Stimulated activated CD4-positive, alpha-beta T cell treated with anti-CD3 and anti-CD28 coated beads, Interleukin-12 subunit alpha, Interleukin-12 subunit beta, amount 100 ng/mL, for 4 hours (primary cell): ENCODE results near the gene TASOR2.
A peak's percentile ranks its signal among the peaks of the same experiment; 100 is the strongest.

Experiments
- DNase-seq: peaks from one replicate; pipeline ENCODE4 v3.0.0-alpha.2; 2020

The TASOR2 gene, protein sequence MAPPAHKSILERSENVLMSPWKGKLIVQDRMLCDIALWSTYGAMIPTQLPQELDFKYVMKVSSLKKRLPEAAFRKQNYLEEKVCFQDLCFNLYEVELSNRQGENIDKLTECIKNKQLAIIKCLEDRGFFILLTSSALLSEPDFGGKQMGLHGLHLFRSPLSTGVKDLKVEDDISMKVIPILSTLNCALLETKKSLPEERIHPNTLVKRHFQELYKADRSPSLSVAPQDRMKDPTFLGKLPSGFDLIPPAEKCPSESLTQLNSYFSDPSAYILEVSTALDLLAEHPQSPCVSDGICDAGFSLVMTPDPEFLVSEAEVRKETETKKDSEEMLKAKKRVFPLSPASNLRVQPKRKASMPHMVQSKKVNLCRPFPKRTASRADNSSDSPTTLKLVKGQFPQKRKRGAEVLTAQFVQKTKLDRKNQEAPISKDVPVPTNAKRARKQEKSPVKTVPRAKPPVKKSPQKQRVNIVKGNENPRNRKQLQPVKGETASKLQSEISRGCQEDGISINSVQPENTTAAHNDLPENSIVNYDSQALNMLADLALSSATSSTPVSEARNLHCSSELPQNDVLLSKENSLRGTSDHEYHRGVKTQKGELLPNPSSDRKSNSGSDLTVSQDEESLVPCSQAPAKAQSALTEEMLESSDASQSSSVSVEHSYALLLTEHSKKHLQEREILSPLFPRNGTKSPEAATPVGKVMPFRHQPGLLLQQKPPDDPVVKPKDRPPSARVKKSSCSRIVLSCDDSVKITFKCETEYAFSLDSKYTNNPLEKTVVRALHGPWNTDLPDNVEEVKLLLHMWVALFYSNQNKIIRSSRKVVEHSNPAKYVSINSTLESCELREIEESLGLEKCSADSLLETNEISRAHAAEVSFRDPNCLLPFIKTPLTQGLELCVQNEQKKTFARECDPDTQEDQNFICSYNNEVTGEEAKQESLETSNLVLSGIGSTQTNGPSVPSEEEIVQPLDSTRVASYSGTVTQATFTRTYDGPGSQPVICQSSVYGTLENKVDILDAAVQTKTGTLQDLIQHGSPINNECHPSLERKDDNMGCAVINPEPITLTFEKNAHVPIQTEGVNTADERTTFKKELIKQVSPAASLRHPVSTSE (N-terminal part only)

DNA sequence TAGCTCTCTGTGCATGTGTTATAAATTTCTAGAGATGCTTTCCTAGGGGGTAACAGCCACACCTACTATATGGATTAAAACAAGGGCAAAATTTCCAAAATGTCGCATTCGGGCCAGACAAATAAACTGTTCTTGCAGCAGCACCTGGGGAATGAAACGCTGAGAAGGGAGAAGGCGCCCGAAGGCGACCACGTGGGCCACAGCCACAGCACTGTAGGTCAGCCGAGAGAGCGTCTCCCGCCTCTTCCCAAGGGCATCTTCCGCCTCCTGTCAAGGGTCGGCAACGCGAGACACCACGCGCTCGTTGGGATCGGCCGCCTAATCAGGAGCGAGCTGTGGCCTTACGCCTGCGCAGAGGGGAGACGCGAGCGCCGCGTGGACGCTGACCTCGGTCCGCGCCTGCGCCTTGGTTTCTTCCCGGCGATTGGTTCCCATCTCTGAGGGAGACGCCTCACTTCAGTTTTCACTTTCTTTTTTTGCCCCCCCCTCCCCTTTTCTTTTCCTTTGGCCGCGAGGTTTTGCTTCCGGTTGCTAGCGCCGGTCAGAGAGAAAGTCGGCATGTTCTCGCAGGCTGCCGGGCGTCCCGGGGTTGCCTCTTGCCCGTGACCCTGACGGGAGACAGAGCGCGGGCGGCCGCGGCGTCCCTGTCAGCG is at the start of gene TASOR2:
Gene TASOR2 (plus strand): TSS at position 521 of the 653 bp plus-strand sequence. CDS start 35,805 bp downstream, outside the sequence.
- DNase-seq = peak; percentile 97

DNA sequence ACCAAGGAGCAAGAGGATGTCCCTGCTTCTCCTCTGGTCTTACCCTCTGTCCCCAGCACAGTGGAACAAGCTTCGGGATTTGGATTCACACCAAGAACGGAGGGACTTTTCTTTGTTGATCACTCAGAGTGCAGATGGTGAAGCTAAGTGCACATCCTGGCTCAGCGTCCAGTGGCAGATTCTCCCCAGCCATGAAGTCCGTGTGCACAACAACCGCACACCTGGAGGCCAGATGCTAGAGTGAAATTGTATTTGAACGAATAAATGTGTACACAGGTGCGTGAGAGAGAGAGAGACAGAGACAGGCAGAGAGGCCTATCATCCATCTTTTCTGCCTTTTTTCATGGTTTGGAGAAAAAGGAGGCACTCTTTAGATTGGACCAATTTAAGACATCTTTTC is 49.7 kb upstream of the TASOR2 start:
- DNase-seq = no peak

GRCh38 chr10:5638494-5638893 is 46.1 kb upstream of the TASOR2 start:
- DNase-seq = no peak

GRCh38 chr10:5639066-5639465 is 45.6 kb upstream of the TASOR2 start:
- DNase-seq = no peak

GRCh38 chr10:5640036-5640435 is 44.6 kb upstream of the TASOR2 start:
- DNase-seq = no peak

DNA sequence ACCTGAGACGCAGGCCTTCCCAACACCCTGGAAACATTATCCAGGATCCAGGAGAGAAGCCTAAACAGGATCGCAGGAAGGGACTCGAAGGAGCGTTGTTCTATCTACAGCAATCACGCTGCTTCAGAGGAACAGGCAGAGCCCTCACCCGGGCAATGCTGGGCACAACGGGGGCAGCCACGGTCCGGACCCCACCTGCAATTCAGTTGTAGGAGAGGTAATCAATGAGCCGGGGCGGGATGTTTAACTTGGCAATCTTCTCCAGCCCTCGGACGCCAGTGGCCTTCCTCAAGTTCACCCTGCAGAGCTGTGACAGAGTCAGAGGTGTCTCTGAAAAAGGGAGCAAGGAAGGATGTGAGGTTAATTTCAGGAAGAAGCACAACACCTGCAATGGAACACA is 44.1 kb upstream of the TASOR2 start:
- no peak for DNase-seq

DNA sequence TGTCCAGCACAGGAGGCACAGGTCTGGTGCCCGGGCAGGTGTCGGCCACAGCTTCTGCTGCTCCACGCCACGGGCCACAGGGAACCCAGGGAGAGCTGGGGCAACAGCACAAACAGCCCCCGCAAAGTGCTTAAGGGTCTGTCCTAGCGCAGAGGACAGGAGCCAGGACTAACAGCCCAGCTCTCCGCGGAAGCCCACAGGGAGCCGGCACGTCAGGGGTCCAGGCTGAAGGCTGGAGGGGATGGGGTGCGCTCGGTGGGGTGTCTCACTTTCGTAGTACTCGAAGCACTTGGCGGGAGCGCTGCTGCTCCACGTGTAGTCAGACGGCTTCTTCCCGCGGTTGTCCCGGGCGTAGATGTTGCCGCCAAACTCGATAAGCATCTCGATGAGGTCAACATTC is 43.1 kb upstream of the TASOR2 start:
- no peak for DNase-seq

- no peak for DNase-seq
Observed at GRCh38 chr10:5643346-5644067, 41.1 kb upstream of the TASOR2 start.

DNA sequence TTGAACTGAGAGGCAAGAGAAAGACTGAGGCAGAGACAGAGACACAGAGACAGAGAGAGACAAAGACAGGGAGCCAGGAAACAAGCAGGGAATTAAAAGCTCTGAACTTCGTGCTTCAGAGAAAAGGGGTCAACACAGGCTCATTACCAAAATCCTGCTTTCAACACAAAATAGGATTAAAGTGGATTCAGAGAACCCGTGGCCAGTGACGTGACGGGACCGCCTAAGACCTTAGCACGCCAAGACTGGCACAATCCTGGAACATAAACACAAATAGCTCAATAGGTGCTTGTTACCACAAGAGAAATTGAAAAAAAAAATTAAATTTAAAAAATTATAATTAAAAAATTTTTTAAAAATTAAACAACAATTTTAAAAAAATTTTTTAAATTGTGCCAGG is 39.7 kb upstream of the TASOR2 start:
- DNase-seq = no peak

GRCh38 chr10:5645375-5645774 is 39.3 kb upstream of the TASOR2 start:
- no peak for DNase-seq

DNA sequence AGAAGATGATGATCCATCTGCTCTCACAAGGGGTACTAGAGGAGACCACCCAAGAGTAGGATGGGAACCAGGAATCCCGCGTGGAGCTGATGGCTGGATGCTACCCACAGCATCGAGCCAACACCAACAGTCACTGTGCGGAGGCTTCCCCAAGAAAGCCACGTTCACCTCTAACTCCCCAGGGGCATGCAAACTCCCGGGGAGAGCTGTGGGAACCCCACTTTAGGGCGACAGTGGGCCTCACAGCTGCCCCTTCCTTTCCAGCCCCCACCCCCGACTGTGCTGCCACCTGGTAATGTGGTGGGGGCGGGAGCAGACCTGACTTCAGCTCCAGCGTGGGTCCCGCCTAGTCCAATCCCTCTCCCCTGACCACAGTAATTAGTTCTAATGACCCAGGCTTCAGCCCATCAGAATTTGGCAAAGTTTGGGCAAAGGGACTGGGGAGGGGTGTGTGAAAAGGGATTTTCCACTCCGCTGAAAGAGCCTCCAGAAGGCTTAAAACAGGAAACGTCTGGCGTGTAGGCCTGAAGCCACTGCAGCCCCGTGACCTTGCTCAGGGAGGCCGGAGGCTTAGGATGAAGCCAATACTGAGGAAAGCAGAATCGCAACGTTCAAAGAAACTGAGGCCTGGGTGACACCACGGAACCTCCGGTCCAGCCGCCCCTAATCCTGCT is 38.6 kb upstream of the TASOR2 start:
- DNase-seq = no peak

DNA sequence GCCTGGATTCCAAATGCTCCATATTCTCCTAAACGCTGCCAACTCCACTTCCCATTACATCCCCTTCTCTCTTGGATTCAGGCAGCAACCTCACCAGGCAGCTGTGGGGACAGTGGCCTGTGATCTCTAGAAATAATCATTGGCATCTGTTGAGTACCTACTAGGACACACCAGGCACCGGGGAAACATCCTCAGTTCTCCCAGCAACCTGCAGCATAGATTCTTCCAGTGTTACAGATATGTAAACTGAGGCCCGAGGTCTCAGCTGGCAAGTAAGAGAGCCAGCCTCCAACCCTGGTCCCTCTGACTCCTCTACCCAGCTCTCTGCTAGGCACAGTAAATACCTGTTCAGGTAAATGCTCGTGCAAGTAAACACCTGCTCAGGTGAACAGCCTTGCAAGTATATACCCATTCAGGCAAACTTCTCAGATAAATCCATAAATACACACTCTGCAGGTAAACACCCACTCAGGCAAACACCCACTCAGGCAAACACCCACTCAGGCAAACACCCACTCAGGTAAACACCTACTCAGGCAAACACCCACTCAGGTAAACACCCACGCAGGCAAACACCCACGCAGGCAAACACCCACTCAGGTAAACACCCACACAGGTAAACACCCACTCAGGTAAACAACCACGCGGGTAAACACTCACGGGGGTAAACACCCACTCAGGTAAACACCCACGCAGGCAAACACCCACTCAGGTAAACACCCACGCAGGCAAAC is 37.0 kb upstream of the TASOR2 start:
- no peak for DNase-seq

GRCh38 chr10:5648494-5649457 is 35.9 kb upstream of the TASOR2 start:
- no peak for DNase-seq

DNA sequence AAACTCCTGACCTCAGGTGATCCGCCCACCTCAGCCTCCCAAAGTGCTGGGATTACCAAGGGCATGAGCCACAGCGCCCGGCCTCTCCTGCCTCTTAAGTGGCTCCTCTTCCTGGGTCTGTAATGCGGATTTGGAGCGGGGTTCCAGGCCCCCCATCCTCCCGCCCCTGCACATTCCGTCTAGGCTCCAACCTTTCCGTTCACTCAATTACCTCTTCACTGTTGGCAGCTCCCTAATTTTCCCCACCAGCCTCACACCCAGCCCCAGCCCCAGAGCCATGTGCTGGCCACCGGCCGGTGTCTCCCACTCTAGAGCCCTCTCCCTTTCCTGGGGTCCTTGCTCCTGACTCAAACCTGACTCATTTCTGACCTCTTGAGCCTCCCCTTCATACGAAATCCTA is 34.9 kb upstream of the TASOR2 start:
- DNase-seq = no peak

DNA sequence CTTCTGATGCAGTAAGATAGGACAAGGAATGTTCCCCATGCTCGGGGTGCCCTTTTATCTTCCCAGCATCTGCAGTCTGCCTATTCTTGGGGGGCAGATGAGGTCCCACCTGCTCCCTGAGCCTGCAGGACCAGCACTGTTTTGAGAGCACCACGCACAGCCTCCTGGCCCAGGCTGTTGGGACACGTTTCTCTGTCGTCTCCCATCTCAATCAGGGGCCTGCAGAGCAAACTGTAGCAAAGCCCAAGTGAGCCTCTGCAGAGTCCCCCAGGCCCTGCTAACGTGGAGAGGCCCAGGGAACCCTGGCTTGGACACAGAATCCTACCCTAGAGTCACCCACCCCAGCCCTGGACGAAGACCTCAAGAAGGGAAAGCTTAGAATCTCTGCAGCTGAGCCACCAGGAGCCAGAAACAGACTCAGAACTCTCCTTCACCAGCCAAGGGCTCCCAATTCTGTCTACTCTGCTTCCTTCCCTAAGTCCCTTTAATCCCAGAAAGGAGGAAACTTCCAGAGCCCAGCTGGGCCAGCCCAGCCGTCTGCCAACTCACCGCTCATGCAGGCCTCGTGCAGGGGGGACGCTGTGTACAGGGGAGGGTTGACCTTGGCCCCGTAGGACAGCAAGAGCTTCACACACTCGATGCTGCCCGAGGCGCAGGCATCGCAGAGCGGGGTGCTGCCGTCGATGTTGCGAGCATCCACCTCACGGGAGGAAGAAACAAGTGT is 33.8 kb upstream of the TASOR2 start:
- DNase-seq = no peak

- DNase-seq = no peak
Observed at GRCh38 chr10:5651388-5651764, 33.3 kb upstream of the TASOR2 start.

GRCh38 chr10:5652746-5653145 is 31.9 kb upstream of the TASOR2 start:
- DNase-seq = no peak

DNA sequence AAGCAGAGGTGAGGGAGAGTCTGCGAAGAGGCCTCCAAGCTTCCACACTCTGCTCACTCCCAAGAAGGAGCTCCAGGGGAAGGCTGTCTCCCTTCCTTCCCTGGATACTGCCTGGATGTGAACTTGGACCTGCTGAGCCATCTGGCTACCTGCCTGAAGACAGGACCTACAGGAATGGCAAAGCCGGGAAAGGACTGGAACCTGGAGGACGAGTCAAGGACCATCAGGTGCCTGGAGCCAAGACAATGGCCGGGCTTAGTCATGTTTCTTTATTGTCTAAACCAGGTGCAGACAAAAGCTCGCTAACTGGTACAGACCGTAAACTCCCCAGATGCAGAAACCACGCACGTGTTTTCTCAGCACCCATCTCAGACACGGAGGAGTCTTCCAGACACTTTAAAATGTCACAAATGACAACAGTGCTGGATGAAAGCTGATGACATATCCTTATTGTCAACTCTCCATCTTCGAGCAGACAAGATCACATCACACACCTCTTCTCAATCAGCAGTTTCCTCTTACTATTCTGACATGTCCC is 30.4 kb upstream of the TASOR2 start:
- DNase-seq = no peak

- DNase-seq = no peak
Observed at GRCh38 chr10:5655121-5655520, 29.5 kb upstream of the TASOR2 start.
